ENCODE results near the gene PHLDB3.
"Not testable (repeated sequence)": the region's sequence is repeated elsewhere in the genome, so short reads cannot be mapped to it uniquely, and the experiment has no call there.

Gene PHLDB3

GRCh38 chr19:43519436-43520088 lies 15.0 kb upstream of the PHLDB3 start:
- CTCF ChIA-PET = interaction anchor here (0.5 to 2.5 kb wide), 11 partner anchors 9 to 219 kb away, joined by 3 to 63 read pairs (median 4); partner anchors contain the start of gene PHLDB3
- no peak for TF ChIP-seq FOXA1 (IDR thresholded peaks at IDR 0.05)
- TF ChIP-seq SP1 (IDR thresholded peaks at IDR 0.05) = no peak
- no peak for TF ChIP-seq ELF4 (IDR thresholded peaks at IDR 0.05)
- TF ChIP-seq PKNOX1 (IDR thresholded peaks at IDR 0.05) = no peak
- no peak for TF ChIP-seq SUZ12 (IDR thresholded peaks at IDR 0.05)
- TF ChIP-seq TARDBP (IDR thresholded peaks at IDR 0.05) = no peak
- POLR2A ChIA-PET = interaction anchor here (0.6 to 1.7 kb wide), 5 partner anchors 9 to 73 kb away, joined by 3 to 8 read pairs (median 5); partner anchors contain the start of gene PHLDB3
- peak; percentile 77 for DNase-seq (ENCODE audit: extremely low spot score)

- DNase-seq (ENCODE audit: extremely low spot score) = no peak
- ChIA-PET POLR2A (interaction anchor here (1.4 kb wide), 1 partner anchor 71 kb away, joined by 3 read pairs; no protein-coding TSS in a partner anchor), CTCF (interaction anchor here (1.2 kb wide), 1 partner anchor 71 kb away, joined by 23 read pairs; no protein-coding TSS in a partner anchor)
- TF ChIP-seq ELF4 (IDR thresholded peaks at IDR 0.05) = no peak
- TF ChIP-seq HDGF (IDR thresholded peaks at IDR 0.05; ENCODE audit: borderline replicate concordance) = no peak
- TF ChIP-seq NFRKB (IDR thresholded peaks at IDR 0.05) = no peak
- TF ChIP-seq PKNOX1 (IDR thresholded peaks at IDR 0.05) = no peak
- TF ChIP-seq FOXA1 (IDR thresholded peaks at IDR 0.05) = no peak
- no peak for TF ChIP-seq FOXK2 (IDR thresholded peaks at IDR 0.05)
- TF ChIP-seq TARDBP (IDR thresholded peaks at IDR 0.05) = no peak
- TF ChIP-seq SUZ12 (IDR thresholded peaks at IDR 0.05) = no peak
- no peak for TF ChIP-seq L3MBTL2 (conservative IDR thresholded peaks at IDR 0.05)
- no peak for TF ChIP-seq CTBP1 (IDR thresholded peaks at IDR 0.05; ENCODE audit: borderline replicate concordance)
- no peak for TF ChIP-seq ZNF384 (IDR thresholded peaks at IDR 0.05)
- TF ChIP-seq ARNT (IDR thresholded peaks at IDR 0.05) = no peak
- TF ChIP-seq BHLHE40 (IDR thresholded peaks at IDR 0.05; ENCODE audit: borderline replicate concordance) = no peak
- TF ChIP-seq SP1 (IDR thresholded peaks at IDR 0.05) = no peak
- TF ChIP-seq FOXM1 (IDR thresholded peaks at IDR 0.05; ENCODE audit: borderline replicate concordance) = no peak
- no peak for TF ChIP-seq LEF1 (IDR thresholded peaks at IDR 0.05; ENCODE audit: borderline replicate concordance)
Measured at GRCh38 chr19:43518051-43518450, 13.5 kb upstream of the PHLDB3 start.

- POLR2A ChIA-PET; DNase-seq (ENCODE audit: extremely low spot score); CTCF ChIA-PET: not testable (repeated sequence)
Measured at GRCh38 chr19:43512399-43512798, 7.9 kb upstream of the PHLDB3 start.

GRCh38 chr19:43511324-43511723 lies 6.8 kb upstream of the PHLDB3 start:
- TF ChIP-seq CTBP1 (IDR thresholded peaks at IDR 0.05; ENCODE audit: borderline replicate concordance) (no peak), ZNF384 (IDR thresholded peaks at IDR 0.05) (no peak), NFRKB (IDR thresholded peaks at IDR 0.05) (no peak), TARDBP (IDR thresholded peaks at IDR 0.05) (no peak), SUZ12 (IDR thresholded peaks at IDR 0.05) (no peak), FOXM1 (IDR thresholded peaks at IDR 0.05; ENCODE audit: borderline replicate concordance) (no peak), L3MBTL2 (conservative IDR thresholded peaks at IDR 0.05) (no peak), HDGF (IDR thresholded peaks at IDR 0.05; ENCODE audit: borderline replicate concordance) (no peak), ARNT (IDR thresholded peaks at IDR 0.05) (no peak), BHLHE40 (IDR thresholded peaks at IDR 0.05; ENCODE audit: borderline replicate concordance) (no peak), ELF4 (IDR thresholded peaks at IDR 0.05) (no peak), LEF1 (IDR thresholded peaks at IDR 0.05; ENCODE audit: borderline replicate concordance) (no peak), FOXA1 (IDR thresholded peaks at IDR 0.05) (no peak), SP1 (IDR thresholded peaks at IDR 0.05) (no peak), PKNOX1 (IDR thresholded peaks at IDR 0.05) (no peak), FOXK2 (IDR thresholded peaks at IDR 0.05) (no peak)
- POLR2A ChIA-PET = no interaction called here
- CTCF ChIA-PET = interaction anchor here (2.0 kb wide), 1 partner anchor 9 kb away, joined by 9 read pairs; no protein-coding TSS in a partner anchor
- DNase-seq (ENCODE audit: extremely low spot score) = no peak

- TF ChIP-seq SP1 (IDR thresholded peaks at IDR 0.05) (no peak), HDGF (IDR thresholded peaks at IDR 0.05; ENCODE audit: borderline replicate concordance) (no peak), TARDBP (IDR thresholded peaks at IDR 0.05) (no peak), ELF4 (IDR thresholded peaks at IDR 0.05) (no peak), NFRKB (IDR thresholded peaks at IDR 0.05) (no peak), BHLHE40 (IDR thresholded peaks at IDR 0.05; ENCODE audit: borderline replicate concordance) (no peak), L3MBTL2 (conservative IDR thresholded peaks at IDR 0.05) (no peak), FOXM1 (IDR thresholded peaks at IDR 0.05; ENCODE audit: borderline replicate concordance) (no peak), FOXK2 (IDR thresholded peaks at IDR 0.05) (no peak), FOXA1 (IDR thresholded peaks at IDR 0.05) (no peak), SUZ12 (IDR thresholded peaks at IDR 0.05) (no peak), ZNF384 (IDR thresholded peaks at IDR 0.05) (no peak), CTBP1 (IDR thresholded peaks at IDR 0.05; ENCODE audit: borderline replicate concordance) (no peak), PKNOX1 (IDR thresholded peaks at IDR 0.05) (no peak), LEF1 (IDR thresholded peaks at IDR 0.05; ENCODE audit: borderline replicate concordance) (no peak), ARNT (IDR thresholded peaks at IDR 0.05) (no peak)
- CTCF ChIA-PET = interaction anchor here (2.0 kb wide), 1 partner anchor 9 kb away, joined by 9 read pairs; no protein-coding TSS in a partner anchor
- POLR2A ChIA-PET = no interaction called here
- DNase-seq (ENCODE audit: extremely low spot score) = no peak
Measured at GRCh38 chr19:43510713-43511112, 6.2 kb upstream of the PHLDB3 start.
